SIG-M5 (cell line): ENCODE results near the gene P2RX6.
"Not testable (repeated sequence)": the region's sequence is repeated elsewhere in the genome, so short reads cannot be mapped to it uniquely, and the experiment has no call there.

Experiments
- DNase-seq: peaks from one replicate; lab custom pipeline; 2025; lab: John Stamatoyannopoulos, UW

The P2RX6 gene

GRCh38 chr22:21052715-21053459 lies 37.9 kb downstream of the P2RX6 start:
- no peak for DNase-seq

DNA sequence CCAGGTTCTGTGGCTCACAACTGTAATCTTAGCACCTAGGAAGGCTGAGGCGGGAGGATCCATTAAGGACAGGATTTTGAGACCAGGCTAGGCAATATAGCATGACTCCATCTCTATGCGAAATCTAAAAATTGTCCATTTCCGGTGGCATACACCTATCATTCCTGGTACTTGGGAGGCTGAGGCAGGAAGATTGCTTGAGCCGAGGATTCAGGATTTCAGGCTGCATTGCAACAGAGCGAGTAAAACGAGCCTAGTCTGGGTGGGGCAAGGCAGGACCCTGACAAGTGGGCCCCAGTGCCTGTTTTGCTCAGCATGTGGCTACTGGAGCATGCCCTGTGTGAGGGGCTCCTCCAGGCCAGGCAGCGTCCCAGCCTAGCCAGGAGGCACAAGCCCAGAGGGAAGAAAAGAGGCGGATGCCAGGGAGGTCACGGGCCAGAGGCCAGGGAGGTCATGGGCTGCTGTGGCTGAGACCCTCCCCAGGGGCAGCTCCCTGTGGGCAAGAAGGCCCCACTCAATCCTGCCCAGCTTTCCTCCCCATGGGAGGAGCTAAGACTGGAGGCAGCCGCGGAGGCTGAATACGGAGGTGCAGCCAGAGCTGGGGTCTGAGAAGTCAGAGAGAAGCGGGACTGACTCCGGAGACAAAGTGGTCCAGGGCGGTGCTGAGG lies 39.2 kb downstream of the P2RX6 start:
- DNase-seq: no peak

DNA sequence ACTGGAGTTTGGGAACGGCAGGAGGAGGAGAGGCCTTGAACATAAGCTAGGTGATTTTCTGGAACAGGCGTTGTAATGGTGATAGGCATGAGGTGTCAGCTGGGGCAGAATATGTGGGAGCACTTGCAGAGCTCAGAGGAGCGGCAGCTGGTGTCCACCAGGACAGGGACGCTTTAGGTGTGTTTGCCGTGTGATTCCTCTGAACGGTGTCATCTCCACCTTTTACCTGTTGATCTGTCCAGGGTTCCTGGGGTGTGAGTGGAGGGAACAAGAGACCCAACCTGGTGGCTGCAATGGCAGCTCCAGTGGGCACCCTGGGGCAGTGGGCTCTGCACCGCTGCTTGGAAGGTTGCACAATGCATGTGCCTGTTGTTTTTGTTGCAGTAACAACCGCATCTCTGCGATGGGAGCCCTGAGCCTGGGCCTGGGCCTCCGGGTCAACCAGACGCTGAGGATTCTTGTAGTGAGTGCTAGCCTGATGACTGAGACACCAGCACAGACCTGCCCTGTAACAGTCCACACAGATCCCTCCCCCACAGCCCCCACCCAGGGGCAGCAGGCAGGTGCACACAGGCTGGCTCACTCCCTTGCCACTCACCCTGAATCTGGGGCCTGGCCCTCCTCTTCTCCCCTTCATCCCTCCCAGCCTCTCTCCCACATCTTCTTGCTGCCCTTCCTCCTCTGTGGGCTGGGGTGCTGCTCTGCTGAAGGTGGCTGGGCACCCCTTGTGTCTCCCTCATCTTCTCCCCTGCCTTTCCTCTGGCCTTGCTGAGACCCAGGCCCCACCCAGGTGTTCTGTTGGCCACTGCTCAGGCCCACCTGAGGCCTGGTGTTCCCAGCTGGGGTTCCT lies 40.0 kb downstream of the P2RX6 start:
- no peak for DNase-seq

- no peak for DNase-seq
Measured at GRCh38 chr22:21055564-21055834, 40.5 kb downstream of the P2RX6 start.

- no peak for DNase-seq
Measured at GRCh38 chr22:21055880-21056319, 40.9 kb downstream of the P2RX6 start.

- DNase-seq: not testable (repeated sequence)
Measured at GRCh38 chr22:21060363-21060762, 45.4 kb downstream of the P2RX6 start.

DNA sequence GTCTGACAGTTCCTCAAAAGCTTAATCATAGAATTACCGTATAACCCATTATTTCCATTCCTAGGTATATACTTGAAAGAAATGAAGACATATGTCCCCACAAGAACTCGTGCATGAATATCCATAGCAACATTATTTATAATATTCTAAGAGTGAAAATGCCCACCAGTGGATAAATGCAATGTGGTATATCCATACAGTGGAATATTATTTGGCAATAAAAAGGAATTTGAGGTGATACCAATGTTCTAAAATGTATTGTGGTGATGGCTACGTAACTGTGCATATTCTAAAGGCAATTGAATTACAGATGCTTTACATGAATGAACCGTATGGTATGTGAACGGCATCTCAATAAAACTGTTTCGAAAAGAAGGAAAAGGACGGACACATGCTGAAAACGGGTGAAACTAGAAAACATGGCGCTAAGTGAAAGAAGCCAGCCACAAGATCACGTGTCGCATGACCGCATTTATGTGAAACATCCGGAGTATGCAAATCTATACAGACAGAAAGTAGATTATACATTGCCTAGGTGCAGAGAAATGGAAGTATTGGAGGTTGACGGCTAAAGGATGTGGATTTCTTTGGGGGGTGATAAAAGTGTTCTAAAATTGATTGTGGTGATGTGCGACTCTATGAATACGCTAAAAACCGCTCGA lies 46.8 kb downstream of the P2RX6 start:
- not testable (repeated sequence) for DNase-seq

GRCh38 chr22:21064425-21064824 lies 49.5 kb downstream of the P2RX6 start:
- DNase-seq: not testable (repeated sequence)

DNA sequence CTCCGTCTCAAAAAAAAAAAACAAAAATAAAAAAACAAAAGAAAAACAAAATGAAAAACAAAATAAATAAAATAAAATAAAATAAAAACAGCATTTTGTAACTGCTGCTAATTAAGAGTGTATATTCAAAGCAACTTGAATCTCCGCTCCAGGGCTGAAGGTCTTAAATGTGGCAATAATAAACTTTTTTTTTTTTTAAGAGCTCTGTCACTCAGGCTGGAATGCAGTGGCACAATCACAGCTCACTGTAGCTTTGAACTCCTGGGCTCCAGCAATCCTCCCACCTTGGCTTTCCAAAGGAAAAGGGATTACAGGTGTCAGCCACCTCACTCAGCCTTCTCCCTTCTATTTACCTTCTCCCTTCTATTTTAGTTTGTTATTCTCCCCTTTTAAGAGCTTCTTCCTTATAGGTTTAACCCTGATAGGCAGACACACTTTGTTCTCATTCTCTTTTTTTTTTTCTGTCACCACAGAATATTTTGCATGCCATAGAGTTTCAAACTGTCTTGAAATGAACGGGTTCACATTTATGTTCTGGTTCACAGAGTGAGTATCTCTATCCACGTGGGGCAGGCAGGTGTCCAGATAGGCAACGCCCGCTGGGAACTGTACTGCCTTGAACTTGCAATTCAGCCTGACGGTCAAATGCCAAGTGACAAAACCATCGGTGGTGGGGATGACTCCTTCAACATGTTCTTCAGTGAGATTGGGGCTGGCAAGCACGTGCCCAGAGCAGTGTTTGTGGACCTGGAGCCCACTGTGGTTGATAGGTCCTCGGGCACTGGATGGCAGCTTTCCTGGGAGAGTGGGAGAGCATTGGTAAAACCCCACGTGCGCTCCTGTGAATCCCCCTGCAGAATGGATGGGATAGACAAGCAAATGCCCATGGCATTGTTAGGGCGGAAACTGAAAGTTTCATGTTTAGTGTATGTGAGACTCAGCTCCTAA lies 50.2 kb downstream of the P2RX6 start:
- DNase-seq: no peak

DNA sequence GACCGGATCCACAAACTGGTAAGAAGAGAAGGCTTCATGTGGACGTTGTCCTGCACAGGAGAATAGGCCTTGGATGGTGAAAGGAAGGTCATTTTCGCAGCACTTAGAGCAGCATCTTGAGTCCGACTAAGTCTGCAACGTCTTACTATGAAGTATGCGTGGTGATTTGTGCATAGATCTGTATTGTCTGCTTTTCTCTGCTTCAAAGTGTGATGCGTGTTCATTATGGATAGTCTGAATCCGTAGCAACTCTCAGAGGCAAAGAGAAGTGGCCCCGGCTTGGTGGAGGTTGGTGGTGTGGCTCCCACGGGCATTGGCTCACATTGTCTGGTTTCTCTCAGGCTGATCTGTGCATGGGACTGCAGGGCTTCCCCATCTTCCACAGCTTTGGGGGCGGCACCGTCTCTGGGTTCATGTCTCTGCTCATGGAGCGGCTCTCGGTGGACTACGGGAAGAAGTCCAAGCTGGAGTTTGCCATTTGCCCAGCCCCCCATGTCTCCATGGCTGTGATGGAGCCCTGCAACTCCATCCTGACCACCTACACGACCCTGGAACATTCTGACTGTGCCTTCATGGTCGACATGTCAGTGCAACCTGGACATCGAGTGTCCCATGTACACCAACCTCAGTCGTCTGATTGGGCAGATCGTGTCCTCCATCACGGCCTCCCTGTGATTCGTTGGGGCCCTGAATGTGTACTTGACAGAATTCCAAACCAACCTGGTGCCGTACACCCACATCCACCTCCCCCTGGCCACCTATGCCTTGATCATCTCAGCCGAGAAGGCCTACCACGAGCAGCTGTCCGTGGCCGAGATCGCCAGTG lies 52.3 kb downstream of the P2RX6 start:
- no peak for DNase-seq

DNA sequence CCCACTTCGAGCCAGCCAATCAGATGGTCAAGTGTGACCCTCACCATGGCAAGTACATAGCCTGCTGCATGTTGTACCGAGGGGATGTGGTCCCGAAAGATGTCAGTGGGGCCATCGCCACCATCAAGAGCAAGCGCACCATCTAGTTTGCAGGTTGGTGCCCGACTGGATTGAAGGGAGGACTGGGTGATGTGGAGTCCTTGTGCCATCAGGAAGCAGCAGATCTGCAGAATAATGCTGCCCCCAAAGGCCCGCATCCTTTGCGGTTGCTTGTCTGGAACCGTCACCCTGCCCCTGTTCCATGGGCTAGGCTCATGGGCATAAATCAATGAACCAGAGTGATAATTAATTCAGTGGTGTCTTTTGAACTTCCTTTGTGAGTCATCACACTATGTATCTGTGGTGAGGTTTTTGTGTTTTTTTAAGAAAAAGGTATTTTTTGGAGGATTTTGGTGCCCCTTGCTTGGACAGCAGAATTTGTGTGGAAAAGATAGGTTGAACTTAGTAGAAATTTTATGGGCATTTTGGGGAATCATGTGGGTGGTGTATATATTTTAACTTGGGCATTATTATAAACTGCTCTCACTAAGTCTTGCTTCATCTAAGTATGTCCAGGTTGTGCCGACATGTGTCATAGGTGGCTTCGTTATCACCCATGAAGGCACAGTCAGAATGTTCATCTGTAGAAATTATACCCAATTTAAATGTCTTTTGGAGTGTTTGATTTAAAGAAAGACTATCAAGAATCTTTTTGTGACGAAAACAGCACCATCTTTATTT lies 53.1 kb downstream of the P2RX6 start:
- DNase-seq: no peak

- DNase-seq: no peak
Measured at GRCh38 chr22:21068681-21069276, 53.8 kb downstream of the P2RX6 start.

DNA sequence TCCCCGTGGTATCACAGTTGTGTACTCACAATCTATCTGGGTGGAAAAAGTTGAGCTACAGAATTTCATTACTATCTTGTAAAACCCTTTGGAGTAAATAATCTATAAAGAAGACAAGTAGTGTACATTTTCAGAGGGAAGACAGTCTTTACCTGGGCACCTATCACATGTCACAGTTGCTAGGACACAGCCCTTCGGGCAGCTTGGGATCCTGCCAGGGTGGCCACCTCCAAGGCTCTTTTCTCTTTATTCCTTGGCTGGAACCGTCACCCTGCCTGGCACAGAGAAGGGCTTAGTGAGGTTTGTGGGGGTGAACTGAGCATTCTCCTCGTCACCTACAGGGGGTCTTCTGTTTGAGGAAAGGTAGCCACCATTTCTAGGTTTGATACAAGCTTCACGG lies 54.4 kb downstream of the P2RX6 start:
- DNase-seq: no peak

DNA sequence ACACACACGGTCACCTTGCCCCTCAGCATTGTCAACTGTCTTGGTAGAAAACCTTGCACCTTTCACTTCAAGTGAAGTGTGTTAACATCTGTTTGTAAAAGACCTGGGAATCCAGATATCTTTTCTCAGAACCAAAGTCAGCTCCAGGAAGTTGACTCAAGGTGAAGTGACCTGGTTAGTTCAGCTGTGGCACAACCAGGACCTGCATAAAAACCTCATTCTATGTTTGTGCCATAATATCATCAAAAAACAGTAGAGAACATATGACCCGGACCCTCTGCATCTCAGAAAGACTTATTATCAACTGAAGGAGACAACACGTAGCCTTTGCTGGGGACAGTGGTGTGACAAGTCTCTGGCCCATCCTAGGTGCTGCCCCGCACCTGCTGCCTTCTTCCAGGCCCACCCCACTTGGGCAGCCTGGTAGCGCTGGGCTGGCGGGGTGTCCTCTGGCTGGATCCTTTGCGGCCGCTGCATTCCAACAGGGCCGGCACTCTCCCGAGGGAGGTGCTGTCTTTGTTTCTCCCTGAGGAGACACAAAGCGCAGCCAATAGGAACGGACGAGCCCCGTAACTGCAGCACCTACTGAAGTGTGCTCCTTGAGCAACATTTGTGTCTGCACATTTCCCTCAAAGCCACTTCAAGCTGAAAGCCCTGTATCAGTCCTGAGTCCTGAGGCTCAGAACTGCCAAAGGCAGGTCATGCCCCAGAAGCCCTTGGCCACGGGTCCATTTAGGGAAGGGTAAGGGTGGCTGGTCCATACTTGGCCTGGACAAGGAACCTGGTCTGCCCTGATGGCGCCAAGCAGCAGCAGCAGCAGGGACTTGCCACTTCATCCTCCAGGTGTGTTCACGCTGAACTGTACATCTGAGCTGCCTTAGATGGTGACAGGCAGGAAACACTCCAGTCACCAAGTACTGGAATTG lies 56.0 kb downstream of the P2RX6 start:
- no peak for DNase-seq

DNA sequence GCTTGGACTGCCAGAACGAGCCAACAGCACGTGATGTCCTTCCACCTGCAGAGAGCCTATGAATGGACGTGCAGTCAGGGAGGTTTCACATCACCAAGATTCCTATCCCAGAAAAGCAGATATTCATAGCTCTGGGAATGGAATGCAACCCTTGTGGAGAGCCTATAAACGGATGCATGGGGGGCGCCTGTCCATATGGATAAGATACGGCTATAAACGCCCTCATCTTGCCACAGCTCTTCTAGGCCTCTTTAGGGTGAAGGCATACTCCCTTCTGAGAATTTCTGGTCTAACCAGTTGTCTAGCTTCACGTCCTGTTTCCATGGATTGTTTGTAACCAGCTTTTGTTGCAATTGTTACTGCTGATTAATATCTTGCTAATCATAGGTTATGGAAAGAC lies 56.8 kb downstream of the P2RX6 start:
- not testable (repeated sequence) for DNase-seq

DNA sequence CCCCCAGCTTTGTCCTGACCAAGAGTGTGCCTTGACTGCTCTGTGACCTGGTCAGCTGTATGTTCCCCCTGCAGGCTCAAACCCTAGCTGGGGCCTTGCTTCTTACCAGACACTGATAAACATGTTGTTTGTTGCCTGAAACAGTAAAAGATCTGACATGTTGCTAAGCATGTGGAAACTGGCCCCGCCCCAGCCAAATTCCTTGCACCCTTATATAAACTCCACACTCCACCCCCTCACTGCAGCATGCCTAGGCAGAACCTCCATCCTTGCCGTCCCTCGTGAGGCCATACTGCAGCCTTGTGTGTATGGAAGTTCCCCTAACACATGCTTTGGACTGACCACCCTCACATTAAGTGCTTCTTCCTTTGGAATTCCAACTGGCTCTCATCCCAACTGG lies 58.1 kb downstream of the P2RX6 start:
- DNase-seq: no peak

GRCh38 chr22:21073482-21073881 lies 58.5 kb downstream of the P2RX6 start:
- DNase-seq: no peak

- DNase-seq: peak; percentile 34
Measured at GRCh38 chr22:21074102-21074715, 59.2 kb downstream of the P2RX6 start.
